Neuronal stem cell (in vitro differentiated cells): ENCODE data around the gene SLC6A18. TPM values are rescaled to one million over a fixed set of nuclear protein-coding genes. Genes with fewer than 3 reads are reported as not detected.

Experiments used
- DNase-seq: peaks from one replicate; pipeline ENCODE4 v3.0.0-alpha.2; 2013; ENCODE audit warnings: low spot score
- H2AFZ ChIP-seq: one replicate; pipeline ENCODE4 v1.6.1; 2013; ENCODE audit warnings: mild to moderate bottlenecking, low read length, inconsistent platforms
- H2AK5ac ChIP-seq: 2 replicates; pipeline ENCODE4 v1.6.1; 2013; ENCODE audit warnings: low read depth, mild to moderate bottlenecking, inconsistent platforms, low read length, moderate library complexity, mixed read lengths
- H2BK120ac ChIP-seq: 2 replicates; pipeline ENCODE4 v1.6.1; 2013; ENCODE audit warnings: low read depth, mild to moderate bottlenecking, inconsistent platforms, low read length, moderate library complexity, mixed read lengths
- H2BK12ac ChIP-seq: one replicate; pipeline ENCODE4 v1.6.1; 2013; ENCODE audit warnings: low read length, inconsistent platforms
- H2BK15ac ChIP-seq: 2 replicates; pipeline ENCODE4 v1.6.1; 2013; ENCODE audit warnings: mild to moderate bottlenecking, low read length, inconsistent platforms, mixed read lengths
- H2BK5ac ChIP-seq: one replicate; pipeline ENCODE4 v1.6.1; 2013; ENCODE audit warnings: inconsistent platforms, mild to moderate bottlenecking, low read length, moderate library complexity
- H3K14ac ChIP-seq: one replicate; pipeline ENCODE4 v1.6.1; 2013; ENCODE audit warnings: low read length, inconsistent platforms
- H3K18ac ChIP-seq: 2 replicates; pipeline ENCODE4 v1.6.1; 2013; ENCODE audit warnings: low read length, inconsistent platforms
- H3K23ac ChIP-seq: 2 replicates; pipeline ENCODE4 v1.6.1; 2013; ENCODE audit warnings: low read depth, mild to moderate bottlenecking, mixed read lengths, low read length, inconsistent platforms; ENCODE audit not compliant: poor library complexity
- H3K27ac ChIP-seq: replicated peaks from 3 replicates; pipeline ENCODE4 v1.5.1; 2013; ENCODE audit warnings: low read length, inconsistent platforms
- H3K27me3 ChIP-seq, 3 experiments: 2 replicates each; pipeline ENCODE4 v1.6.1; 2013; ENCODE audit warnings: low read length in 3 of 3, mild to moderate bottlenecking in 2 of 3, inconsistent platforms in 1 of 3, low read depth in 1 of 3, mixed read lengths in 1 of 3, moderate library complexity in 1 of 3; ENCODE audit not compliant: control insufficient read depth in 3 of 3, insufficient read depth in 3 of 3
- H3K36me3 ChIP-seq, 2 donors: replicated peaks in 1 of 2; 2 replicates each; pipeline ENCODE4 v1.6.1; 2013; ENCODE audit warnings: low read length in 2 of 2; ENCODE audit not compliant: control insufficient read depth in 2 of 2, insufficient read depth in 2 of 2
- H3K4ac ChIP-seq: 2 replicates; pipeline ENCODE4 v1.6.1; 2013; ENCODE audit warnings: inconsistent platforms, mild to moderate bottlenecking, low read length, moderate library complexity
- H3K4me1 ChIP-seq, 2 donors: 1 replicate in 1 of 2; 2 replicates in 1 of 2; pipeline ENCODE4 v1.6.1; 2013; ENCODE audit warnings: low read length in 2 of 2, low read depth in 1 of 2; ENCODE audit not compliant: control insufficient read depth in 2 of 2, insufficient read depth in 1 of 2
- H3K4me2 ChIP-seq: one replicate; pipeline ENCODE4 v1.6.1; 2013; ENCODE audit warnings: mild to moderate bottlenecking, low read length, inconsistent platforms; ENCODE audit not compliant: insufficient read depth, poor library complexity, severe bottlenecking
- H3K4me3 ChIP-seq, 2 donors: 2 replicates each; pipeline ENCODE4 v1.5.1; 2013; ENCODE audit warnings: low read length in 2 of 2, mild to moderate bottlenecking in 2 of 2, inconsistent platforms in 1 of 2, moderate library complexity in 1 of 2
- H3K79me1 ChIP-seq: one replicate; pipeline ENCODE4 v1.6.1; 2013; ENCODE audit warnings: low read depth, mild to moderate bottlenecking, inconsistent platforms, low read length, moderate library complexity
- H3K9ac ChIP-seq: one replicate; pipeline ENCODE4 v1.6.1; 2013; ENCODE audit warnings: mild to moderate bottlenecking, low read depth, low read length, inconsistent platforms; ENCODE audit not compliant: poor library complexity
- H3K9me3 ChIP-seq, 2 donors: replicated peaks in 1 of 2; 2 replicates each; pipeline versions ENCODE3 to v1.6.1; 2013; ENCODE audit warnings: low read length in 2 of 2, mild to moderate bottlenecking in 2 of 2, inconsistent platforms in 1 of 2, low read depth in 1 of 2, mixed read lengths in 1 of 2, moderate library complexity in 1 of 2; ENCODE audit not compliant: control insufficient read depth in 2 of 2, insufficient read depth in 1 of 2
- H4K8ac ChIP-seq: one replicate; pipeline ENCODE4 v1.6.1; 2013; ENCODE audit warnings: low read depth, mild to moderate bottlenecking, inconsistent platforms, low read length, moderate library complexity
- H4K91ac ChIP-seq: one replicate; pipeline ENCODE4 v1.6.1; 2013; ENCODE audit warnings: low read length, low read depth, mild to moderate bottlenecking, inconsistent platforms; ENCODE audit not compliant: poor library complexity
- WGBS, 2 donors: extraction: QIAGEN DNeasy Blood & Tissue Kit; methylation state at CpG; one replicate each; pipeline ENCODE4 v1.1.7; 2013; ENCODE audit warnings: missing lambda C conversion rate in 2 of 2, mixed read lengths in 1 of 2; ENCODE audit not compliant: insufficient read length in 2 of 2, insufficient replicate concordance in 1 of 2; ENCODE audit errors: extremely low coverage in 2 of 2; 5-methylcytosine and 5-hydroxymethylcytosine counted together
- polyA plus RNA-seq, 2 experiments: library from polyadenylated mRNA; stranded (reverse); fragments of 200-250 nt; gene quantifications; one replicate each; pipeline ENCODE4 v1.2.3, GENCODE V29; 2013

Gene SLC6A18, protein sequence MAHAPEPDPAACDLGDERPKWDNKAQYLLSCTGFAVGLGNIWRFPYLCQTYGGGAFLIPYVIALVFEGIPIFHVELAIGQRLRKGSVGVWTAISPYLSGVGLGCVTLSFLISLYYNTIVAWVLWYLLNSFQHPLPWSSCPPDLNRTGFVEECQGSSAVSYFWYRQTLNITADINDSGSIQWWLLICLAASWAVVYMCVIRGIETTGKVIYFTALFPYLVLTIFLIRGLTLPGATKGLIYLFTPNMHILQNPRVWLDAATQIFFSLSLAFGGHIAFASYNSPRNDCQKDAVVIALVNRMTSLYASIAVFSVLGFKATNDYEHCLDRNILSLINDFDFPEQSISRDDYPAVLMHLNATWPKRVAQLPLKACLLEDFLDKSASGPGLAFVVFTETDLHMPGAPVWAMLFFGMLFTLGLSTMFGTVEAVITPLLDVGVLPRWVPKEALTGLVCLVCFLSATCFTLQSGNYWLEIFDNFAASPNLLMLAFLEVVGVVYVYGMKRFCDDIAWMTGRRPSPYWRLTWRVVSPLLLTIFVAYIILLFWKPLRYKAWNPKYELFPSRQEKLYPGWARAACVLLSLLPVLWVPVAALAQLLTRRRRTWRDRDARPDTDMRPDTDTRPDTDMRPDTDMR
- polyA plus RNA-seq (2013, experiment 1 of 2) = not detected
- not detected for polyA plus RNA-seq (2013, experiment 2 of 2)

DNA sequence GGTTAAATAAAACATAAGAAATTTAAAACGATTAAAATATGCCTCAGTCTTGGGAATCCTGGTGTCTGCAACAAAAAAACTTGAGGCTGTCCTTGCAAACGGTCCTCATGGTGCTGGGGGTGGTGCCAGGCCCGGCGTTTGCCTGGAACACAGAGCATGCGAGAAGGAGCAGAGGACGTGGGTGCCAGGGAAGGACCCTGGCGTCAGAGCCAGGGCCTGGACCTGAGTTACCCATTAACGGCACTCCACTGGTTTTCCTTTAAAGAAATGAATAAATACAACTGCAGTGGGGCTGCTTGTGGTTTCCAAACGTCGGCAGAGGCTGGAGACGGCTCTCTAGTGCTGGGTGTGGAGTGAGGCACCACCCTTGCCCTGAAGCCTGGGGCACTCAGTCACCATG is at the start of gene SLC6A18:
TSS of gene SLC6A18 (plus strand) at position 301 of the 400 bp plus-strand sequence. CDS start at position 398, 97 bp downstream.
- Histone ChIP-seq H3K27ac (no peak within 1 kb of the TSS), H2BK12ac (no peak within 1 kb of the TSS), H2AK5ac (peak within 1 kb of the TSS; percentile 65), H4K91ac (no peak within 1 kb of the TSS), H3K23ac (no peak within 1 kb of the TSS), H3K79me1 (peaks cover 5% of the 10 kb centered on the region), H3K27me3 (peaks cover 0 to 34% (median 4%) of the 10 kb centered on the region in 3 experiments), H3K4me1 (peaks cover 0 to 3% of the 10 kb centered on the region in 2 donors), H3K18ac (peak within 1 kb of the TSS; percentile 19), H4K8ac (no peak within 1 kb of the TSS), H3K9me3 (peaks cover 0 to 7% of the 10 kb centered on the region in 2 donors), H3K4ac (no peak within 1 kb of the TSS), H2BK15ac (no peak within 1 kb of the TSS), H3K4me3 (no peak within 1 kb of the TSS), H2BK120ac (no peak within 1 kb of the TSS), H2BK5ac (no peak within 1 kb of the TSS), H3K9ac (peak within 1 kb of the TSS; percentile 72), H3K4me2 (no peak within 1 kb of the TSS), H3K36me3 (peaks cover 0 to 2% of the 10 kb centered on the region in 2 donors), H3K14ac (peak within 1 kb of the TSS; percentile 83), H2AFZ (no peak within 1 kb of the TSS)
- no CpG with 5 or more reads among the region's 11 CpGs for WGBS, 2 donors
- DNase-seq = no peak

DNA sequence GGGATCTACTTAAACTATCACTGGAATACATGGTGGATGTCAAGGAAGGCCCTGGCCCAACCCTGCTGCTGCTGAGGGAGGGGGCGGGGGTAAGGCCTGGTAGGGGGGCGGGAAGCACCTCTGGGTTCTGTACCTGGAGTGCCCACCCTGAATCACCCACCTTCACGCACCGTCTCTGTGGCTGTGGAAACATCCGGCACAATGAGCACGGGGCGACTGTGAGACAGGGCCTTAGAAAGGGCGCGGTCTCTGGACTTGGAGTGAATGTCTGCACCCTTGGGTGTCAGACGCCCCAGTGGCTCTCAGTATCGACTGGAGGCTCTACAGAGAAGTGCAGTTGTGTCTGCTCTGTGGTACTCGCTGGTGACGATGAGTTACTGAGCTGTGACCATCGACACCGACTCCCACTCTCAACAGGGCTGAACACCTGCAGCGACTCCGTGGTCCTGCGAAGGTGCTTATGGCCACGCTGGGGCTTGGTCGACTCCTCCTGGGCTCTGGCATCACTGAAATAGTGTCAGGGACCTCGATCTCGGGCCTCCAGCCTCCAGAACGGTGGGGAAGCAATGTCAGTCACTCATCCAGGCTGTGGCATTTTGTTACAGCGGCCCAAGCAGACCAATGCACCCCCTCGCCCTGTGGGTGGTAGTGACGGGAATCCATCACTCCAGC is 49.2 kb upstream of the SLC6A18 start:
- Histone ChIP-seq H3K9me3 (no peaks in the 10 kb centered on the region), H2BK5ac (no peak overlapping the region), H3K14ac (peak overlapping the region; percentile 94), H3K9ac (peak overlapping the region; percentile 34), H3K18ac (peak overlapping the region; percentile 85), H3K27ac (no peak overlapping the region), H4K91ac (peak overlapping the region; percentile 6), H3K79me1 (no peaks in the 10 kb centered on the region), H2BK15ac (peak overlapping the region; percentile 77), H2BK12ac (no peak overlapping the region), H3K27me3 (no peaks in the 10 kb centered on the region), H2BK120ac (no peak overlapping the region), H3K4me1 (no peaks in the 10 kb centered on the region), H3K4me3 (no peak overlapping the region), H3K36me3 (no peaks in the 10 kb centered on the region), H4K8ac (no peak overlapping the region), H3K4me2 (no peak overlapping the region), H3K4ac (no peak overlapping the region), H2AFZ (no peak overlapping the region), H3K23ac (no peak overlapping the region), H2AK5ac (peak overlapping the region; percentile 87)
- WGBS, 2 donors = no CpG with 5 or more reads among the region's 26 CpGs
- DNase-seq = no peak

DNA sequence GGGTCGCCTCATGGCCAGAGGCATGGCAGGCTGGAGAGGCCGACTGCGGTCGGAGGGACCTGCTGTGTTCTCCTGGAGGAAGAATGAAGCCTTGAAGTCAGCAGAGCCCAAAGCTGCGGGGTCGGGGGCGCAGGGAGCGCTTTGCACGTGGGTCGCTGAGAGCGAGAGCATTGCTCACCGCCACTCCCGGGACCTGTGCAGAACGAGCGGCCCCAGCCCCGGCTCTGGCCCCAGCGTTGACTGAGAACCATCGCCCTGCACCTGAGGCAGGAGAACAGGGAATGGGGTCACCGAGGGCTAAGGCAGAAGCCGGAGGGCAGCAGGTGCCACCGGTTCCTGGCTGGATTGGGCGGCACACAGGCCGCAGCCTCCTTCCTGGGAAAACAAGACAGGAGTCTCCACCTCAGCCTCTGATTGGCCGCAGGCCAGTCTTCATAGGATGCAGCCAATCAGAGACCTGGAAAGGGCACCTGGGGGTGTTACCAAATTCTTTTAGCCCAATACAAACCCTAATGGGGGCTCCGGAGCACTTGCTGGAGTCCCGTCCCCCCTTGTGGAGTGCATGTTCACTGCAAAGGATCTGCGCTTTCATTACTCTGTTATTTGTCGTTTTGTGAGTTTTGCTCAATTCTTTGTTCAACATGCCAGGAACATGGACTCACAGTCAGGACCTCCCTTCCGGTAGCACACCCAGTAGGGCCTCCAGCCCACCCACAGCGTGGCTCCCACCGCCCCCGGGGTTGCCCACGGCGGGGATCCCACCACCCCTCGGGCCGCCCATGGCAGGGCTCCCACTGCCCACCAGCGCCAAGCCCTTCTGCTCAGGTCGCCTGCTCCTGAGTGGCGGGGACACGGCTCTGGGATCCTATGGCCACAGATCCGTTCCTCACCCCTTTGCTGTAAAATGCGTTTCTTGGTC is 48.4 kb upstream of the SLC6A18 start:
- Histone ChIP-seq H4K91ac (peak overlapping the region; percentile 6), H2AK5ac (peak overlapping the region; percentile 87), H4K8ac (no peak overlapping the region), H3K14ac (peak overlapping the region; percentile 94), H3K27me3 (no peaks in the 10 kb centered on the region), H3K4me2 (no peak overlapping the region), H3K4ac (no peak overlapping the region), H3K36me3 (no peaks in the 10 kb centered on the region), H3K23ac (no peak overlapping the region), H2BK12ac (no peak overlapping the region), H3K4me1 (peaks cover 0 to 4% of the 10 kb centered on the region in 2 donors), H2AFZ (no peak overlapping the region), H3K79me1 (no peaks in the 10 kb centered on the region), H3K18ac (peak overlapping the region; percentile 85), H2BK5ac (no peak overlapping the region), H3K9me3 (no peaks in the 10 kb centered on the region), H3K27ac (no peak overlapping the region), H2BK120ac (no peak overlapping the region), H3K4me3 (no peak overlapping the region), H2BK15ac (peak overlapping the region; percentile 77), H3K9ac (peak overlapping the region; percentile 34)
- no peak for DNase-seq
- no CpG with 5 or more reads among the region's 42 CpGs for WGBS, 2 donors
